Activated CD8-positive, alpha-beta memory T cell treated with anti-CD3 and anti-CD28 coated beads, Interleukin-2, amount 50 U/mL, for 1 hour (primary cell): ENCODE results near the gene SELENON.

Experiments used
- DNase-seq: peaks from one replicate; pipeline ENCODE4 v3.0.0-alpha.2; 2020; ENCODE audit errors: extremely low read depth

The SELENON gene

DNA sequence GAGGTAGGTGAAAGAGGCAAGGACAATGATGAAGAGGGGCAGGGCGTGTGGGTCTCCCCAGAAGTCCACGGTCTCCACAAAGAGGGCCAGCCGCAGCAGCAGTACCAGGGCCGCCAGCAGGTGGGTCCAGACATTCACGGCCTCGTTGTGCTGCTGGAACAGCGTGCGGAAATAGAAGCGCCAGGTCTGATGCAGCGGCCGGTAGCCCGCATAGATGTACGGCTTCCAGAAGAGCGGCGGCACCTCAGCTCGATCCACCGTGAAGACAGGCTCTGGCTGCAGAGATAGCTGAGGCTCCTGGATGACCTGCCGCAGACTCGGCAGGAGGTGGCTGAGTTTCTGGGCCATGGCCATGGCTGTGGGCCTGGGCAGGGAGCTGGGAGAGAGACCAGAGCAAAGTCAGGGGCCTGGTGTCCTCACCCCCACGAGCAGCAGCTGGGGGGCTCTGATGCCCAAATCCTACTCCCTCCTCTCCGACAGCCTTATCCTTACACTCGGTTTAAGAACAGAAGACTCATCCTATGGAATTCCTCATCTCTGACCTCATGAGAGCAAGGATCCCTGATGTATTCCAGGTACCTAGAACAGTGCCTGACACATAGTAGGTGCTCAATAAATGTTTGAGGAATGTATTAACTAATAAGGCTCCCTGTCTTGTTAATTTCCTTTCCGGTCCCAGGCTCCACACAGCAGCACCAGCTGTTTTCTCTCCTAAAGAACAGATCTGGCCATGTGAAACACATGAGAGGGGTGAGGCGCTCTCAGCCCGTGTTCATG is 63.7 kb downstream of the SELENON start:
- DNase-seq = no peak

DNA sequence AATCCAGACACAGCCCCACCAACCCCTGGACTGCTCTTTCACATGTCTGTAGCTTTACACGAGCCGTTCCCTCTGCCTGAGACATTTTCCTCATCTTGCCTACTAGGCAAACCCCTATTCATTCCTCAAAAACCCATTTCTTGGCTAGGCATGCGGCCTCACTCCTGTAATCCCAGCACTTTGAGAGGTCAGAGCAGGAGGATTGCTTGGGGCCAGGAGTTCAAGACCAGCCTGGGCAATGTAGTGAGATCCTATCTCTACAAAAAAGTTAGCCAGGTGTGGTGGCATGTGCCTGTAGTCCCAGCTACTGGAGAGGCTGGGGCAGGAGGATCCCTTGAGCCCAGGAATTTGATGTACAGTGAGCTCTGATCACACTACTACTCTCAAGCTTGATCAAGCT is 64.4 kb downstream of the SELENON start:
- DNase-seq = no peak

GRCh38 chr1:25866288-25866687 is 66.3 kb downstream of the SELENON start:
- DNase-seq = no peak

DNA sequence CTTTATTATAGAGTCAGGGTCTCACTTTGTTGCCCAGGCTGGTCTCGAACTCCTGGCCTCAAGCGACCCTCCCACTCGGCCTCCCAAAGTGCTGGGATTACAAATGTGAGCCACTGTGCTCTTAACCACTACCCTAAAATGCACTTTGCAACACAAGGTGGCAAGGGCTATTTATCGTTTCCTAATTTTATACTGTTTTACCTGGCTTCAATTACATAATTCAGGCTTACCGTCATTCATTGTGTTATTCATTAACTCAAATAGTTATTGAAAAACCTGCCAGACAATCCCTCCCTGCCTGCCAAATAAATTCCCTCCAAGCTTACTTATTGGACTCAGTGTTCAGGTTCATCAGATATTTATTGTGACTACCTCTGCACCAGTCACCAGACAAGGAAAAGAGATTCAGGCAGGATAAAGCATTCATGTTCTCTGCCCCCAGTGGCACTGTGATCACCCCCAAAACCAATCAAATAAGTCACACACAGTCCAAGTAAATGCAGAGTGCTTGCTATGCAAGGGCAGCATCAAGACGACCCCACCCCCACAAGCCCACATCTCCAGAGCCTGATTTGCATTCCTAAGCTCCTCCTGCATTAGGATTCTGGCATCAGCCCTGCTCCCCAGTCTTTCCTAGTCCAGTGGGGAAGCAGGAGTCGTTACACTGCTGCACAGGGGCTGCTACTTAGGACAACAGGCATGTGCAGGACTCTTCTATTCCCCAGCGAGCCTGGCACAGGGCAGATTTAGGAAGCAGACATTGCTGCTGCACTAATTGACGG is 67.4 kb downstream of the SELENON start:
- no peak for DNase-seq
